GM12892 (cell line): ENCODE results near the gene CCDC136.

Experiments
- DNase-seq: peaks from one replicate; pipeline ENCODE4 v3.0.0; 2011; ENCODE audit not compliant: insufficient read length
- FAIRE-seq: peaks from 2 replicates; lab custom pipeline; 2011; peaks lifted over from hg19 to GRCh38; lab: Jason Lieb, UNC
- POLR2A ChIP-seq: IDR thresholded peaks from 2 replicates; pipeline ENCODE4 v1.6.1; 2011; ENCODE audit warnings: low read depth, low read length, control low read depth
- POLR2AphosphoS5 ChIP-seq: IDR thresholded peaks from 2 replicates; pipeline ENCODE4 v1.6.1; 2011; ENCODE audit warnings: low read depth, low read length, control low read depth
- TAF1 ChIP-seq: IDR thresholded peaks from 2 replicates; pipeline ENCODE4 v1.6.1; 2011; ENCODE audit warnings: low read depth, mild to moderate bottlenecking, control low read depth, low read length, borderline replicate concordance

Gene CCDC136

GRCh38 chr7:128812514-128813168 lies 20.9 kb downstream of the CCDC136 start:
- TF ChIP-seq POLR2A, result no peak
- TF ChIP-seq TAF1, result no peak
- no peak for TF ChIP-seq POLR2AphosphoS5
- FAIRE-seq (no peak), DNase-seq (no peak)

- no peak for FAIRE-seq
- TF ChIP-seq POLR2AphosphoS5 (no peak), TAF1 (no peak), POLR2A (no peak)
- DNase-seq, result no peak
Observed at GRCh38 chr7:128814499-128814898, 22.7 kb downstream of the CCDC136 start.

DNA sequence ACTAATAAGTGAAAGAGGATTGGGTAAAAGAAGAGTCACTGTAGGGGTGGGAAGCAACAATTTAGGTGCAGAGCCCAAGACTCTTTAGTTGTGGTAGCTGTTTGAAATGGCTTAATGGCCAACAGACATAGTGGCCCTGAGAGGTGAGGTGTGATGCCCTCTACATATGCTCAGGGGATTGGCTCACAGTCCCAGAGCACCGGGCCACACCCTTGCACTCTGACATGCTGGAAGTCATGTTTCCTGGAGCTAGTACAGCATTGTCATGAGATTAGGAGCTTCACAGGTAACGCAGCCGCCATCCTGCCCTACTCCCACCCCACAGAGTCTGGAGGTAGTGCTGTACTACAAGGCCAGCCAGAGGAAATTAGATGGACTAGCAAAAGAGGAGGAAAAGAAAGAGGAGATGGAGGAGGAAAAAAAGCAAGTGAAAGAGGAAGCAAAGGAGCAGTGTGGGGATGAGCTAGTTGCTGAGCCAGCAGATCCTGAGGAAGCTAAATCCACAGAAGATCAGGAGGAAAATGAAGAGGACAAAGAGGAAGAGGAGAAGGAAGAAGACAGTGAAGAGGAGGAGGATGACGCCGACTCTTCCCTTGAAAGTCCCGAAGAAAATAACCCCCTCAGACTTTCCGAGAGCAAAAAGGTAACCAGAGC lies 23.6 kb downstream of the CCDC136 start:
- no peak for DNase-seq
- no peak for TF ChIP-seq TAF1
- no peak for TF ChIP-seq POLR2A
- TF ChIP-seq POLR2AphosphoS5, result no peak
- FAIRE-seq, result no peak

DNA sequence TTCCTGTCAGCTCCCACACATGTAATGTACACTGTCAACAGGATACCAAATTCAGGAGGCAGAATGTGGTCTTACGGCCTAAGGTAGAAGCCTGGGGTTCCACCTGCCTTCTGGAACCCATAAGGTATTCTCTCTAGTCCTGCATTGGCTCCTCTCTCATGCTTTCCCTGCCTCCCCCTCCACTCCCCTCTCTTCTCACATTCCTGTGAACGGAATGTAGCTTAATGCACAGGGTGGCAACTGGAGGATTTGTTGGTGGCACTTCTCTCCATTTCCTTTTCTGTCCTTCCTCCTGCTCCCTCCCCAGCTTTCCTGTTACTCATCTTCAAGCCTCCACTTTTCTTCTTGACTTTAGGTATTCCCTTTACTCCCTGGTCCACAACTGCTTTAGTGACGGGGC lies 26.9 kb downstream of the CCDC136 start:
- DNase-seq, result no peak
- TF ChIP-seq POLR2AphosphoS5, result no peak
- TF ChIP-seq TAF1, result no peak
- TF ChIP-seq POLR2A, result no peak
- FAIRE-seq, result no peak

DNA sequence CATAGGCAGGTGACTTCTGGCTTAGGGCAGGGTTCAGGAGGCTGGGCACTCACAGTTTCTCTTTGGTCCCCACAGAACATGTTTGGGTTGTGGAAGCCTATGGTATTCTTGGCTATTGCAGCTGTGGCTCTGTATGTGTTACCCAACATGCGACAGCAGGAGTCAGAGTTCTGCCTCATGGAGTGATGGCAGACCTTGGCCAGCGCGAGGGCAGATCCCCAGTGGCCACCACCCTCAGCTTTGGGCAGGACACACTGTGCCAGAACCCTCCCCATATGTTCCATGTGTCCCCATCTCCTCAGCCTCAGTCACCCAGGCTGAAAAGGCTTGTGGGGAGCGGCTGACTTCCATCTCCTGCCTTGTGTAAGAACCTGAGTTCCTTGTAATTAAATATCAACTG lies 30.0 kb downstream of the CCDC136 start:
- DNase-seq (no peak), FAIRE-seq (no peak)
- TF ChIP-seq TAF1, result no peak
- TF ChIP-seq POLR2A, result no peak

DNA sequence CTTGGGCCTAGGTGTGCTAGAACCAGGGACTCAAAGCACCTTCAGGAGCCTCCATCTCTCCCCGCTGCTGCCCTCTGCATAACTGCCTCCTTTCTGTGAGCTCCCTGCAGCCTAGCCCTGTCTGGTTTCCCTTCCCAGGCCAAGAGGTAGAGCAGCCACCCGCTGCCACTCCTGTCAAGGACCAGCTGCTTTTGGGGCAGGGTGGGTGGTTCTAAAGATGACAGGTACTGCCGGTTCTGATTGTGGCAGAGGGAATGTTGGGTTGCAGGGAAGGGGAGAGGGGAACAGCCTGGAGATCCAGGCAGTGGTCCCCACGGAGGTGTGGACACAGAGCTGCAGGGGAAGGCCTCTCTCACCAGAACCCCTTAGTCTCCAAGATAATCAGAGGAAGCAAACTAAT lies 34.7 kb downstream of the CCDC136 start:
- no peak for TF ChIP-seq POLR2A
- no peak for TF ChIP-seq POLR2AphosphoS5
- no peak for TF ChIP-seq TAF1
- FAIRE-seq (no peak), DNase-seq (no peak)

- no peak for DNase-seq
- TF ChIP-seq POLR2A (no peak), POLR2AphosphoS5 (no peak), TAF1 (no peak)
- no peak for FAIRE-seq
Observed at GRCh38 chr7:128826916-128827247, 35.1 kb downstream of the CCDC136 start.

GRCh38 chr7:128827248-128827958 lies 35.6 kb downstream of the CCDC136 start:
- DNase-seq, result no peak
- TF ChIP-seq POLR2A (no peak), POLR2AphosphoS5 (no peak), TAF1 (no peak)
- FAIRE-seq, result no peak

DNA sequence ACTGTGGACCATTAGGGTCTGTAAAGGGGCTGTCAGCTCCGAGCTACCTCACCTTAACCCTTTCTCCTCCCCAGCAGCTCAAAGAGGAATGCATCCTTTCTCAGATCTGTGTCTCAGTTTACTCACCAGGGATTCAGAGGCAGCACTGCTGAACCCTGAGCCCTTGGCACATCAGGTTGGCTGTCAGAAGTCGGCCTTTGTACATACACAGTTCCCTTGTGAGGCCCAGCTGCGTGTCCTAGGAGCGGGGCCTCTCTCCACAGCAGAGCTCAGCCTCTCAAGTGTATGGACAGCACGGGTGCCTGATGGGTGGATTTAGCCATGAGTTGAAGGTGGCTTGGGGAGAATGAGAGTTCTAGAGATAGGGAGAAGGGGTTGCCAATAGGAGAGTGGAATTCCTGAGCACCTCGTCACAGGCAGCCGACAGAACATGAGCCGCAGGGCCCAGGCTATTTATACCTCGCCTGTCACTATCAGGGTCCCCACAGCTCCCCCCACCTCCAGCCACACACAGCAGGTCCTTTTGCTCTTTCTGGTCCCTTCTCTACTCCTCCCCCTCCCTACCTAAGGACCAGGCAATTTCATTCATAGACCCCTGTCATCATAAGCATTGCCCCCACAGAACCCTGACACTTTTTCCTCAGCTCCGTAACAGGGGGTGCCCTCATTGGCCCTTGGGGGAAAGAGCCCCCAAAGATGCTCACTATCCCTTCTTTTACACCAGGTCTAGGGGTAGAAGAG lies 36.4 kb downstream of the CCDC136 start:
- DNase-seq (no peak), FAIRE-seq (no peak)
- TF ChIP-seq POLR2AphosphoS5 (no peak), TAF1 (no peak), POLR2A (no peak)

- no peak for FAIRE-seq
- TF ChIP-seq POLR2A (no peak), TAF1 (no peak), POLR2AphosphoS5 (no peak)
- DNase-seq, result no peak
Observed at GRCh38 chr7:128829391-128830166, 37.8 kb downstream of the CCDC136 start.
